Stomach (tissue), 9 donors: ENCODE results near the gene UBTD1. TPM values are rescaled to one million over a fixed set of nuclear protein-coding genes. Genes with fewer than 3 reads are reported as not detected.

Experiments
- DNase-seq, 2 donors: peaks; one replicate each; pipeline versions ENCODE4 v3.0.0 to v3.0.0-alpha.2; 2013 to 2019
- H3K27ac ChIP-seq, 5 donors: fragments of 200-600 bp in 4 of 5; sonication (generic) in 4 of 5; one replicate each; pipeline ENCODE4 v1.5.1; 2013 to 2019; ENCODE audit warnings: mild to moderate bottlenecking in 1 of 5, moderate library complexity in 1 of 5
- H3K27me3 ChIP-seq, 3 donors: fragments of 200-600 bp; sonication (generic); one replicate each; pipeline ENCODE4 v1.5.1; 2017 to 2019; ENCODE audit warnings: mixed run types in 1 of 3
- H3K36me3 ChIP-seq, 4 donors: fragments of 200-600 bp; sonication (generic); 1 replicate in 3 of 4; 2 replicates in 1 of 4; pipeline ENCODE4 v1.5.1; 2016 to 2019
- H3K4me1 ChIP-seq, 4 donors: fragments of 200-600 bp; sonication (generic); one replicate each; pipeline ENCODE4 v1.5.1; 2016 to 2019
- H3K4me3 ChIP-seq, 4 donors: fragments of 200-600 bp; sonication (generic) in 3 of 4; one replicate each; pipeline ENCODE4 v1.5.1; 2016 to 2019; ENCODE audit warnings: mild to moderate bottlenecking in 1 of 4
- H3K9me3 ChIP-seq, 4 donors: fragments of 200-600 bp; sonication (generic); one replicate each; pipeline ENCODE4 v1.5.1; 2016 to 2019
- EP300 ChIP-seq: sonication (generic); formaldehyde crosslinking; IDR thresholded peaks from one replicate; pipeline ENCODE4 v1.6.1; 2017; ENCODE audit warnings: antibody characterized with exemption
- POLR2A ChIP-seq, 4 donors: fragments of 450-650 bp; IDR thresholded peaks; one replicate each; pipeline ENCODE4 v1.6.1; 2016; ENCODE audit warnings: antibody characterized with exemption in 4 of 4, control low read depth in 2 of 4, mild to moderate bottlenecking in 1 of 4, moderate library complexity in 1 of 4
- POLR2AphosphoS5 ChIP-seq, 3 donors: sonication (generic); formaldehyde crosslinking; IDR thresholded peaks; one replicate each; pipeline ENCODE4 v1.6.1; 2016; ENCODE audit warnings: antibody characterized with exemption in 3 of 3
- WGBS, 5 donors: extraction: QIAGEN DNeasy Blood & Tissue Kit in 3 of 5; methylation state at CpG; one replicate each; pipeline versions ENCODE4 v1.1.5 to v1.1.7; 2013 to 2018; 5-methylcytosine and 5-hydroxymethylcytosine counted together
- intact Hi-C: fragments of 100-400 bp; cut with DNase I; formaldehyde crosslinking; loops from one replicate; pipeline ENCODE4 v1.15.1; 2023; ENCODE audit warnings: low total_unique reads
- polyA plus RNA-seq, 3 donors: library from polyadenylated mRNA; stranded (reverse); fragments of 200-250 nt; gene quantifications; one replicate each; pipeline ENCODE4 v1.2.3, GENCODE V29; 2013
- total RNA-seq, 5 donors: library from RNA; depleted of rRNA; stranded (reverse); fragments of >200 nt; gene quantifications; one replicate each; pipeline versions ENCODE4 v1.1.0 to v1.2.3, GENCODE V29; 2014 to 2016
- TF ChIP-seq, protein P1 (sequence below), 7 experiments: fragments of 450-650 bp in 4 of 7; fragments of 200-600 bp in 3 of 7; sonication (generic) in 3 of 7; IDR thresholded peaks; one replicate each; pipeline ENCODE4 v1.5.1; 2016 to 2019; ENCODE audit warnings: antibody characterized with exemption in 7 of 7, control low read depth in 2 of 7, mild to moderate bottlenecking in 1 of 7
- donor health status: healthy with polysubstance abuse.
- donor health status: Bipolar disorder and iron deficiency.
- donor health status: healthy.

UBTD1 gene
- total and polyA plus RNA-seq, 8 donors = 1.3 to 22.9 (median 8.1) TPM

DNA sequence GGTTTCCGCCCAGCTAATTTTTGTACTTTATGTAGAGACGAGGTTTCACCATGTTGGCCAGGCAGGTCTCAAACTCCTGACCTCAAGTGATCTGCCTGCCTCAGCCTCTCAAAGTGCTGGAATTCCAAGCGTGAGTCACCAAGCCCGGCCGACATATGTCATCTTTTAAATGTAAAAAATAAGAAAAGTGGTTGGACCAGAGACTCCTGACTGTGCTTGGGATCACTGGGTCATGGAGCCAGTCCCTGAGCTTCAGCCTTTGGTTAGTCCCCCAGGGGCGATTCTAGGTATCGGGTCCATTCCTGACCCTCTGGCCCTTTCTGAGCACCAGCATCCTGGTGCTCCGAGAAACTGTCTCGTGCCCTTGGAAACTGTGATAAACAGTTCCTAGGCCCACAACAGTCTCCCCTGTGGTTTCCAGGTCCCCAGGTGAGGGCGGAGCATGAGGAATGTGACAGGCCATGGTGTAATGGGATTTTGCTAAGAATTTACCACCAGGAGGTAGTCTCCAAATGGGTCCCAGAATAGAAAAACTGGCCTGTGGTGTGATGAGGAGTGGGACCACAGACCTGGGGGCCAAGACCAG, 32.8 kb downstream of the UBTD1 start:
- intact Hi-C loops = no loop called here
- Histone ChIP-seq H3K4me3 (no peak overlapping the region), H3K9me3 (no peaks in the 10 kb centered on the region), H3K4me1 (no peaks in the 10 kb centered on the region), H3K36me3 (no peaks in the 10 kb centered on the region), H3K27me3 (no peaks in the 10 kb centered on the region), H3K27ac (no peak overlapping the region)
- no peak for DNase-seq
- WGBS, 5 donors = 84 to 92% (median 87%) methylated on average over 10 of the region's 10 CpGs
- TF ChIP-seq EP300 (no peak), POLR2A (IDR thresholded peaks at IDR 0.05) (no peak), POLR2AphosphoS5 (IDR thresholded peaks at IDR 0.05) (no peak)
- TF ChIP-seq, protein P1, sequence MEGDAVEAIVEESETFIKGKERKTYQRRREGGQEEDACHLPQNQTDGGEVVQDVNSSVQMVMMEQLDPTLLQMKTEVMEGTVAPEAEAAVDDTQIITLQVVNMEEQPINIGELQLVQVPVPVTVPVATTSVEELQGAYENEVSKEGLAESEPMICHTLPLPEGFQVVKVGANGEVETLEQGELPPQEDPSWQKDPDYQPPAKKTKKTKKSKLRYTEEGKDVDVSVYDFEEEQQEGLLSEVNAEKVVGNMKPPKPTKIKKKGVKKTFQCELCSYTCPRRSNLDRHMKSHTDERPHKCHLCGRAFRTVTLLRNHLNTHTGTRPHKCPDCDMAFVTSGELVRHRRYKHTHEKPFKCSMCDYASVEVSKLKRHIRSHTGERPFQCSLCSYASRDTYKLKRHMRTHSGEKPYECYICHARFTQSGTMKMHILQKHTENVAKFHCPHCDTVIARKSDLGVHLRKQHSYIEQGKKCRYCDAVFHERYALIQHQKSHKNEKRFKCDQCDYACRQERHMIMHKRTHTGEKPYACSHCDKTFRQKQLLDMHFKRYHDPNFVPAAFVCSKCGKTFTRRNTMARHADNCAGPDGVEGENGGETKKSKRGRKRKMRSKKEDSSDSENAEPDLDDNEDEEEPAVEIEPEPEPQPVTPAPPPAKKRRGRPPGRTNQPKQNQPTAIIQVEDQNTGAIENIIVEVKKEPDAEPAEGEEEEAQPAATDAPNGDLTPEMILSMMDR (IDR thresholded peaks at IDR 0.05) = no peak

DNA sequence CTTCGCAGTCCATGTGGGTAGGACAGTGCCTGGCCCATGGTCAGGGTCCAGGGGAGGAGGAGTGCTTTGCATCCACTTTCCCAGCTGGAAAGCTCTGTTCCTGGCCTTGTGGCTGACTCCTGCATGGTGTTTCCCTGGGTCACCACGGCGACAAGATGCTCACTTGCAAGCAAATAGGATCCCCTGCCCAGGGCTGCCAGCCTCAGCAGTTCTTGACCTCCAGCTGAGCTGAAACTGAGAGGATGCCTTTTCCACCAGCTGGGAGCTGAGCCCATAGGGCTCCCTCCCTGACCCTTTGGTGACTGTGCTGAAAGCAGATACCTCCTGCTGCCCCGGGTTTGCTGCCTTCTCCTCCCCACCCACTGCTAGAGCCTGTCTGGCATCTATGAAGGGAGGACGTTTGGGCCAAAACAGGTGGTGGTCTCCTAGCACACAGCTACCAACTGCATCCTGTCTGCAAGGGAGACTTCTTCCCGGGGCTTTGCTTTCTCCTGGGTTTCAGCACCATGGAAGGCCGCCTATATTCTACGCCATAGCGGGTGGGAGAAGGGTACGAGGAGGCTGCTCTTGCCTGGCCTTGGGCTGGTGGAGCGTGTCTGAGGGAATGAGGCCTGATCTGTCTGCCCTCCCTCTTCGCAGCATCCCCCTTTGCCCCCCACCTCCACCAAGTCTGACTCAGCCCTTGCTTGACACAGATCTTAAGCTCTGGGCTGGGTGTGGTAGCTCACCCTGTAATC, 34.4 kb downstream of the UBTD1 start:
- peak in 1 of 2 donors; percentile 35 for DNase-seq
- H3K4me1 ChIP-seq = no peaks in the 10 kb centered on the region
- no peaks in the 10 kb centered on the region for H3K27me3 ChIP-seq
- no peak overlapping the region for H3K4me3 ChIP-seq
- WGBS, 5 donors = 78 to 88% (median 81%) methylated on average over 11 to 12 of the region's 12 CpGs
- H3K36me3 ChIP-seq = no peaks in the 10 kb centered on the region
- intact Hi-C loops = no loop called here
- H3K9me3 ChIP-seq = no peaks in the 10 kb centered on the region
- no peak for TF ChIP-seq EP300
- TF ChIP-seq, protein P1 (IDR thresholded peaks at IDR 0.05) = no peak
- no peak overlapping the region for H3K27ac ChIP-seq

DNA sequence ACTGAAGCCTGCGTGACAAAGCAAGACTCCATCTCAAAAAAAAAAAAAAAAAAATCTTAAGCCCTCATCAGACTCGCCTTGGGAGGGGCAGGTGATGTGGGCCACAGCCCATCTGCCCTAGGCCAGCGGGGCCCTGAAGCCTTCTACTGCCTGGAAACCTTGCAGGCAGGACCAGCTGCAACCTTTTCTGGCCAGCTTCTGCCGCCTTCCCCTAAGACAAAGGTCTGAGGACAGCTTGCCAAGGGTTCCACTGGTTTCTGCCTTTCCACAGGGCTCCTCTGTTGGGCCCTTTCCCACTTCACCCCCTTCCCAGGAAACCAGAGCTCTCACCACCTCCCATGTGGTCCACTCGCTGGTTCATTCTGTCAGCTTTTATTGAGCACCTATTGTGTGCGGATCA, 35.2 kb downstream of the UBTD1 start:
- no peaks in the 10 kb centered on the region for H3K9me3 ChIP-seq
- H3K27ac ChIP-seq = no peak overlapping the region
- H3K36me3 ChIP-seq = no peaks in the 10 kb centered on the region
- TF ChIP-seq POLR2A (IDR thresholded peaks at IDR 0.05) = no peak
- TF ChIP-seq, protein P1 (IDR thresholded peaks at IDR 0.05) = no peak
- no peak for TF ChIP-seq EP300
- TF ChIP-seq POLR2AphosphoS5 (IDR thresholded peaks at IDR 0.05) = no peak
- H3K27me3 ChIP-seq = no peaks in the 10 kb centered on the region
- DNase-seq = no peak
- 76 to 93% (median 86%) methylated on average over 6 of the region's 6 CpGs for WGBS, 5 donors
- H3K4me1 ChIP-seq = no peaks in the 10 kb centered on the region
- intact Hi-C loops = no loop called here
- H3K4me3 ChIP-seq = no peak overlapping the region

DNA sequence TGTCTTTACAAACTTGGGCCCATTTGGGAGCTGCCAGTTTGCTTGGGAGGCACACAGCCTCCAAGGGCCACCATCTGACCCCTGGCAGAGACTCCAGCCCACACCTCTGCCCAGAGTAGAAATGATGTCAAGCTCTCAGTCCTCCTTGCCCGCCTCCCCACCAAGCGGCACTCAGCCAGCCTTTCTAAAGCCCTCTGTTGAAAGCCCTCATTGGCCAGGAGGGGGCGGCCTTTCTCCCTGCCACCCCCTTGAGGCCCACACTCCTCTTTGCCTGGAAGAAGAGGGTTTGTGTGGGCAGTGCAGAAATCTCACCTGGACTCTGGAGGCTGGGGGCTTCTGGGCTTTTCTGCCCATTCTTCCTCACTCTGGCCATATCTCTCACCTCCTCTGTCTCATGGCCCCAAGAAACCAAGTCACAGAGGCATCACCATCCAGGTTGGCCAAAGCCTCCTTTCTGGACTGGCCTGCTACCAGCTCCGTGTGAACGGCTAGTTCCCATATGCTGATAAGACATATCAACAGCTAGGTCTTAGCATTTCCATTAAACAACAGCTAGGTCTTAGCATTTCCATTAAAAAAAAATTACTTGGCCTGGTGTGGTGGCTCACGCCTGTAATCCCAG, 36.1 kb downstream of the UBTD1 start:
- Histone ChIP-seq H3K27ac (no peak overlapping the region), H3K9me3 (no peaks in the 10 kb centered on the region), H3K4me3 (no peak overlapping the region), H3K36me3 (no peaks in the 10 kb centered on the region), H3K4me1 (peaks cover 0 to 6% (median 4%) of the 10 kb centered on the region in 4 donors), H3K27me3 (no peaks in the 10 kb centered on the region)
- intact Hi-C loops = no loop called here
- WGBS, 5 donors = 66 to 77% (median 69%) methylated on average over 6 of the region's 6 CpGs
- TF ChIP-seq, protein P1 (IDR thresholded peaks at IDR 0.05) = peak in 2 of 7 experiments; percentile 23 to 26
- no peak for TF ChIP-seq EP300
- DNase-seq = no peak
